Left ventricle myocardium inferior (tissue), 1 donor: ENCODE results near the gene SEC22C. TPM values are rescaled to one million over a fixed set of nuclear protein-coding genes. Genes with fewer than 3 reads are reported as not detected.
"Not testable (repeated sequence)": the region's sequence is repeated elsewhere in the genome, so short reads cannot be mapped to it uniquely, and the experiment has no call there.

ENCODE experiments used
- DNase-seq: peaks from one replicate; pipeline ENCODE4 v3.0.0-alpha.2; 2020
- H3K27ac ChIP-seq: fragments of 200-600 bp; replicated peaks from 2 replicates; pipeline ENCODE4 v1.8.0; 2021
- H3K27me3 ChIP-seq: fragments of 200-600 bp; 2 replicates; pipeline ENCODE4 v1.8.0; 2021; ENCODE audit warnings: low read depth
- H3K36me3 ChIP-seq: fragments of 200-600 bp; 2 replicates; pipeline ENCODE4 v1.8.0; 2021
- H3K4me1 ChIP-seq: fragments of 200-600 bp; 2 replicates; pipeline ENCODE4 v1.8.0; 2021
- H3K4me3 ChIP-seq: fragments of 200-600 bp; 2 replicates; pipeline ENCODE4 v1.8.0; 2021; ENCODE audit warnings: mild to moderate bottlenecking, moderate library complexity
- H3K9me3 ChIP-seq: fragments of 200-600 bp; replicated peaks from 2 replicates; pipeline ENCODE4 v1.8.0; 2021
- intact Hi-C: fragments of 100-400 bp; cut with micrococcal nuclease; formaldehyde crosslinking; loops from one replicate; pipeline ENCODE4 v1.11.0; 2022
- total RNA-seq: library from RNA; stranded (reverse); fragmentation: NEBNext Ultra II Directional; extraction: Animal tissue kit (Norgen Biotek cat#: 25700); gene quantifications from one replicate; pipeline ENCODE4 v1.2.1, GENCODE V29; 2021
- TF ChIP-seq, protein P1 (sequence below): fragments of 200-600 bp; IDR thresholded peaks from 2 replicates; pipeline ENCODE4 v1.8.0; 2021; ENCODE audit warnings: antibody characterized with exemption, mild to moderate bottlenecking, borderline replicate concordance
- donor health status: DM: no; HTN: yes; CAD: no; lungs with severe emphysema.

The SEC22C gene
- total RNA-seq, 1 donor from 2014 or later, result 23.0 TPM

DNA sequence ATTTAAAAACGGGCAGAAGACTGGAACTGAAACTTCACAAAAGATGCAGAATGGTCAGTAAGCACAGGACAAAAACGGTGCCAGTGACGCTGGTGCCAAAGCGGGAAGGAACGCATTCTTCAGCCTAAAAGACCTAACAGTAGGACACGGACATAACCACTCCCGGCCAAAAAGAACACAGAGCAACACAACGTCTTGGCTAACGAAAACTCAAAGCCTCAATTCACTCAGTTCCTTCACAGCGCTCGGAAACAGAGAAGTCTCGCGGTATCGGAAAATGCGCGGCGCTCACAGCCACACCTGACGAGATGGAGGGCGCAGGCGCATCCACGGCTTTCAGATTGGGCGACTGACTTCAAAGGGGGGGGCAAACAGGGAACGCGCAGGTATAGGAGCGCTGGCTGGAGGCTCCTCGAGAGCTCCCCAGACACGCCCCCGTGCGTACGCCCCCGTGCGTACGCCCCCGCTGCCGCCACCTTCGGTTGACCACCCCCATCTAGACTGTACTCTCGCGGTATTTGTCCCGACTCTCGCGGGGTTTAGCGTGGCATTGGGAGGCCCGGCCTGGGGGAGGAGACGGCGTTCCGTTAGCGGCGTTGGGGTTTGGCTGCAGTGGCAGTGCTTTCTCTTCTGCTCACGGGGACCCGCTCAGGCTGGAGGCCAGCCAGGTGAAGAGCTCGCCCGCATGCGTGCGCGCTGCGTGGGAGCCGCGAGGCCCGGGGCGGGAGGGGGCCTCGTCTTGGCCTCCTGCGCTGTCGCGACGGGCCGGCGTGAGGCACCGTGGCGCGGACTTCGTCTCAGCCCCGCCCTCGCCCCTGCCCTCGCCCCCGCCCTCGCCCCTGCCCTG is 18.6 kb upstream of the SEC22C start, which contains the start of gene NKTR:
Gene NKTR (plus strand): TSS at position 576 of the 847 bp plus-strand sequence. CDS start 321 bp downstream, outside the sequence.
- H3K4me1 ChIP-seq, result peaks cover 50% of the 10 kb centered on the region
- H3K27me3 ChIP-seq, result no peaks in the 10 kb centered on the region
- peaks cover 13% of the 10 kb centered on the region for H3K9me3 ChIP-seq
- H3K27ac ChIP-seq, result peak within 1 kb of the TSS; percentile 99
- peak within 1 kb of the TSS; percentile 93 for H3K4me3 ChIP-seq
- peak; percentile 97 for DNase-seq
- intact Hi-C loops, result no loop called here
- H3K36me3 ChIP-seq, result peaks cover 15% of the 10 kb centered on the region
- TF ChIP-seq, protein P1, sequence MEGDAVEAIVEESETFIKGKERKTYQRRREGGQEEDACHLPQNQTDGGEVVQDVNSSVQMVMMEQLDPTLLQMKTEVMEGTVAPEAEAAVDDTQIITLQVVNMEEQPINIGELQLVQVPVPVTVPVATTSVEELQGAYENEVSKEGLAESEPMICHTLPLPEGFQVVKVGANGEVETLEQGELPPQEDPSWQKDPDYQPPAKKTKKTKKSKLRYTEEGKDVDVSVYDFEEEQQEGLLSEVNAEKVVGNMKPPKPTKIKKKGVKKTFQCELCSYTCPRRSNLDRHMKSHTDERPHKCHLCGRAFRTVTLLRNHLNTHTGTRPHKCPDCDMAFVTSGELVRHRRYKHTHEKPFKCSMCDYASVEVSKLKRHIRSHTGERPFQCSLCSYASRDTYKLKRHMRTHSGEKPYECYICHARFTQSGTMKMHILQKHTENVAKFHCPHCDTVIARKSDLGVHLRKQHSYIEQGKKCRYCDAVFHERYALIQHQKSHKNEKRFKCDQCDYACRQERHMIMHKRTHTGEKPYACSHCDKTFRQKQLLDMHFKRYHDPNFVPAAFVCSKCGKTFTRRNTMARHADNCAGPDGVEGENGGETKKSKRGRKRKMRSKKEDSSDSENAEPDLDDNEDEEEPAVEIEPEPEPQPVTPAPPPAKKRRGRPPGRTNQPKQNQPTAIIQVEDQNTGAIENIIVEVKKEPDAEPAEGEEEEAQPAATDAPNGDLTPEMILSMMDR, result no peak

GRCh38 chr3:42597098-42597497 is 15.3 kb upstream of the SEC22C start:
- H3K27ac ChIP-seq, H3K27me3 ChIP-seq, H3K4me3 ChIP-seq, H3K9me3 ChIP-seq, DNase-seq: not testable (repeated sequence)
- Histone ChIP-seq H3K4me1 (peaks cover 24% of the 10 kb centered on the region), H3K36me3 (peaks cover 23% of the 10 kb centered on the region)
- intact Hi-C loops, result loop anchor here (10.0 kb wide), 1 partner anchor 48 kb away; no protein-coding TSS in a partner anchor

GRCh38 chr3:42595682-42596081 is 13.9 kb upstream of the SEC22C start:
- Histone ChIP-seq H3K27me3 (no peaks in the 10 kb centered on the region), H3K36me3 (peaks cover 23% of the 10 kb centered on the region), H3K4me1 (peaks cover 23% of the 10 kb centered on the region), H3K4me3 (no peak overlapping the region), H3K9me3 (no peaks in the 10 kb centered on the region), H3K27ac (no peak overlapping the region)
- TF ChIP-seq, protein P1, result no peak
- intact Hi-C loops, result loop anchor here (10.0 kb wide), 1 partner anchor 49 kb away; no protein-coding TSS in a partner anchor
- DNase-seq, result no peak

GRCh38 chr3:42593635-42594034 is 11.9 kb upstream of the SEC22C start:
- Histone ChIP-seq H3K4me3 (no peak overlapping the region), H3K27ac (no peak overlapping the region), H3K36me3 (peaks cover 23% of the 10 kb centered on the region), H3K27me3 (no peaks in the 10 kb centered on the region), H3K9me3 (no peaks in the 10 kb centered on the region), H3K4me1 (peaks cover 24% of the 10 kb centered on the region)
- TF ChIP-seq, protein P1, result no peak
- intact Hi-C loops, result loop anchor here (10.0 kb wide), 1 partner anchor 51 kb away; no protein-coding TSS in a partner anchor
- no peak for DNase-seq

GRCh38 chr3:42591811-42592210 is 10.0 kb upstream of the SEC22C start:
- Histone ChIP-seq H3K4me3 (peak overlapping the region; percentile 77), H3K27me3 (no peaks in the 10 kb centered on the region), H3K27ac (no peak overlapping the region), H3K4me1 (peaks cover 24% of the 10 kb centered on the region), H3K9me3 (no peaks in the 10 kb centered on the region), H3K36me3 (peaks cover 23% of the 10 kb centered on the region)
- intact Hi-C loops, result loop anchor here (10.0 kb wide), 1 partner anchor 53 kb away; no protein-coding TSS in a partner anchor
- DNase-seq, result no peak
- TF ChIP-seq, protein P1, result no peak
